ENCODE results near the gene PTRHD1. TPM values are rescaled to one million over a fixed set of nuclear protein-coding genes. Genes with fewer than 3 reads are reported as not detected.
A peak's percentile ranks its signal among the peaks of the same experiment; 100 is the strongest.

Gene PTRHD1
- total RNA-seq, 2 experiments from 2014 or later: 28.9 to 32.9 TPM

DNA sequence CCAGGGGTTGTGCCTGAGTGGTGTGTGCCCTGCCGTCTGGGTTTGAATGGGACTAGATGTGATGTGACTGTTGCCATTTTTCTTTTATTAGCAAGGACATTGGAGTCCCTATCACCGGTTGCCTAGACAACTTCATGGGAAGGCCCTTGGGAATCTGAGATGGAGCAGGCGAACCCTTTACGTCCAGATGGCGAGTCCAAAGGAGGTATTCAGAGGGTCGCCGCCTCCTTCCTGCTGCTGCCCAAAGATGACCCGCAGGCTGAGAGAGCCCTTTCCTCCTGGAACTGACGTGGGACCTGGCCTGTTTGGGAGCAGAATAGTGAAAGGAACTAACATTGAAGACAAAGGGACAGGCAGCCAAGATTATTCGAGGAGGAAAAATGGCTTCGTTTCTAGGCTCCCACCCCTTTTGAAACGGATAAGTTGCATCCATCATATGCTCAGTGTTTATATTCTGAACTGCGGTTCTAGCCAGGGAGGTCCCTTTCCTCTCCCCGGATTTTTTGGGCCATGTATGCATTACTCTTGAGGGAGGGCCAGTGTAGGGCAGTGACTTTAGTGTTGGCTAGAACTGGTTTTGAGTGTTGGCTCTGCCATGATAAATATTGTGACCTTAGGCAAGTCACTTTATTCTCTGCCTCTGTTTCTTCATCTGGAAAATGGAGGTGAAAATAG lies 707 bp upstream of the PTRHD1 start:
- POLR2A ChIA-PET: interaction anchor here (1.2 to 1.7 kb wide), 6 partner anchors 10 to 307 kb away, joined by 3 to 8 read pairs (median 4); no protein-coding TSS in a partner anchor
- Mint-ChIP-seq H3K4me3 (peak overlapping the region; percentile 97), H3K36me3 (ENCODE audit: low read depth) (peaks cover 50% of the 10 kb centered on the region)

DNA sequence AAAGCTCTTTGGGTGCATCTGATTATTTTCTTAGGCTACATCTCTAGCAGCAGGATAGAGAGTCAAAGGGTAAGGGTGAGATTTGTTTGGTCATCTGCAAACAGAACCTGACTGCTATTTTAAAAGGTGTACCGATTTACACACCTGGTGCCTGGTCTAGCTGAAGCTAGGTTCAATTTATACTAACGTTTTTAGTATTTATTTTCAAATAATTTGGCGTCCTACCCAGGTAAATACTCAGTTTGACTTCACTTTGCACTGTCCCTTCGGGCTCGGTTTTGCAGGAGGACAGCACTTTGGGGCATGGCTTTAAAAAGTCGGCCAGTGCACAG lies 683 bp downstream of the PTRHD1 start:
- Mint-ChIP-seq H3K4me3 (peak overlapping the region; percentile 97), H3K36me3 (ENCODE audit: low read depth) (peaks cover 40% of the 10 kb centered on the region), H3K27ac (peak overlapping the region; percentile 100), H3K4me1 (ENCODE audit: low read depth) (peaks cover 39% of the 10 kb centered on the region), H3K27me3 (ENCODE audit: low read depth) (no peaks in the 10 kb centered on the region), H3K9me3 (ENCODE audit: insufficient read depth) (no peaks in the 10 kb centered on the region)
- ChIA-PET CTCF (interaction anchor here (0.6 to 2.3 kb wide), 15 partner anchors 9 to 403 kb away, joined by 3 to 6 read pairs (median 4); no protein-coding TSS in a partner anchor), POLR2A (interaction anchor here (0.5 to 1.7 kb wide), 16 partner anchors 8 to 432 kb away, joined by 3 to 8 read pairs (median 4); partner anchors contain the start of gene ITSN2)
- DNase-seq: no peak
- ATAC-seq: no peak

More for the DNA sequence above, 707 bp upstream of the PTRHD1 start:
- Mint-ChIP-seq H3K27ac (peak overlapping the region; percentile 100), H3K9me3 (ENCODE audit: insufficient read depth) (no peaks in the 10 kb centered on the region), H3K4me1 (ENCODE audit: low read depth) (peaks cover 42% of the 10 kb centered on the region), H3K27me3 (ENCODE audit: low read depth) (no peaks in the 10 kb centered on the region)
- DNase-seq (peak; percentile 33), ATAC-seq (no peak)
- CTCF ChIA-PET: interaction anchor here (1.0 to 2.3 kb wide), 6 partner anchors 25 to 384 kb away, joined by 3 to 5 read pairs (median 4); no protein-coding TSS in a partner anchor

DNA sequence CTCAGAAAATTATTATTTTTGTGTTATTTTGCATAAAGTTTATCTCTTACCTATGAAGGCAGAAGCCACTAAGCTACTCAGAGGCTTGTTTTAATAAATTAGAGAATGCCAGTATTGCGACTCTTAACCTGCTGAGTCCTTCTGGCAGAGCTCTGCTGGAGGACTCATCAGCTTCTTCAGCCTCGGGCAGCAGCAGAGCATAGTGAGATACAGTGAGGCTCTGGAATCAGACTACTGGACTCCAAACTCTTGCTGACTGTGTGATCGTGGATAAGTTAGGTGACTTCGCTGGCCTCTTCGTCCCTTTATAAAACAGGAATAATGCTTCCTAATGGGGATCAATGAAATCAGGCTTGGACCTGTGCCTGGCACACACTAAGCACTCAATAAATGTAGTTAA lies 1.7 kb downstream of the PTRHD1 start:
- no peak for ATAC-seq
- Mint-ChIP-seq H3K4me1 (ENCODE audit: low read depth) (peaks cover 28% of the 10 kb centered on the region), H3K27ac (no peak overlapping the region), H3K27me3 (ENCODE audit: low read depth) (no peaks in the 10 kb centered on the region), H3K9me3 (ENCODE audit: insufficient read depth) (no peaks in the 10 kb centered on the region), H3K4me3 (no peak overlapping the region), H3K36me3 (ENCODE audit: low read depth) (peaks cover 30% of the 10 kb centered on the region)
- ChIA-PET CTCF (interaction anchor here (0.8 to 2.3 kb wide), 6 partner anchors 11 to 381 kb away, joined by 3 to 5 read pairs (median 5); no protein-coding TSS in a partner anchor), POLR2A (no interaction called here)
- DNase-seq: no peak

DNA sequence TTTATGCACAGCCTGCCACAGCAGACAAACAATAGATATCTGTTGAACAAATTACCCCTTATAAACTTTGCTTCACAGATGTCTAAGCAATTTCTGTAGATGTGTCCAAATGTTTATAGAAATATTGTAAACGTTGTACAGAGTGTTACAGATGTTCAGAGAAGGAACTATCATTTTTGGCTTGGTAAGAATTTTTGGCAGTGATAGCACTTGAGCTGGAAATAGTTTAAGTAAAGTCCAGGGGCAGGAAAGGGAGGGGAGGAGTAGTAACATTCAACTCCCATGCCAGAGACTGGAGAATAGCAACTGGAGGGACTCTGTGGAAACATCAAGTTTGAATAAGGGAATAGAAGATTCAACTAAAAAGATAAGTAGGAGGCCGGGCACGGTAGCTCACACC lies 4.4 kb downstream of the PTRHD1 start:
- Mint-ChIP-seq H3K36me3 (ENCODE audit: low read depth) (peaks cover 9% of the 10 kb centered on the region), H3K4me3 (no peak overlapping the region), H3K9me3 (ENCODE audit: insufficient read depth) (no peaks in the 10 kb centered on the region), H3K27me3 (ENCODE audit: low read depth) (no peaks in the 10 kb centered on the region), H3K4me1 (ENCODE audit: low read depth) (peaks cover 11% of the 10 kb centered on the region), H3K27ac (no peak overlapping the region)
- CTCF ChIA-PET: no interaction called here
- no peak for ATAC-seq
- DNase-seq: no peak
- POLR2A ChIA-PET: no interaction called here

GRCh38 chr2:24787532-24787931 lies 5.7 kb downstream of the PTRHD1 start:
- Mint-ChIP-seq H3K4me1 (ENCODE audit: low read depth) (peaks cover 10% of the 10 kb centered on the region), H3K27me3 (ENCODE audit: low read depth) (peaks cover 1% of the 10 kb centered on the region), H3K4me3 (no peak overlapping the region), H3K9me3 (ENCODE audit: insufficient read depth) (no peaks in the 10 kb centered on the region), H3K27ac (no peak overlapping the region), H3K36me3 (ENCODE audit: low read depth) (peaks cover 5% of the 10 kb centered on the region)
- ChIA-PET POLR2A (interaction anchor here (1.0 kb wide), 1 partner anchor 296 kb away, joined by 3 read pairs; the partner anchor contains the start of gene NCOA1), CTCF (no interaction called here)
- DNase-seq: no peak
- no peak for ATAC-seq

GRCh38 chr2:24785671-24786321 lies 7.4 kb downstream of the PTRHD1 start:
- Mint-ChIP-seq H3K36me3 (ENCODE audit: low read depth) (peaks cover 5% of the 10 kb centered on the region), H3K27me3 (ENCODE audit: low read depth) (peaks cover 1% of the 10 kb centered on the region), H3K4me1 (ENCODE audit: low read depth) (no peaks in the 10 kb centered on the region), H3K9me3 (ENCODE audit: insufficient read depth) (no peaks in the 10 kb centered on the region), H3K4me3 (no peak overlapping the region), H3K27ac (no peak overlapping the region)
- DNase-seq (no peak), ATAC-seq (no peak)
- CTCF ChIA-PET: no interaction called here
- POLR2A ChIA-PET: no interaction called here

DNA sequence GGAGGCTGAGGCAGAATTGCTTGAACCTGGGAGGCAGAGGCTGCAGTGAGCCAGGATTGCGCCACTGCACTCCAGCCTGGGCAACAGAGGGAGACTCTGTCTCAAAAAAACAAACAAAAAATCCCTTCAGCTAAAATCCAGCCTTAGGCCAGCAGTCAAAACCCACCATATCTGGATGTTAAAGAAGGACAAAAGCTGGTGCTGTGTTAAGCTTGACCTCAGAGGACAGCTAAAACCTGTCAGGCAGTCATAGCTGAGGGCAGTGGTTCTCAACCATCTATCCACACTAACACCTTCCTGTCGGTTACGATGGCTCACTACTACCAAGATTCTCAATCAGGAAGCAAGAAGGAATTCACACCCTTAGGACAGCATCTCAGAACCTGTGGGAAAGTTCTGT lies 9.6 kb downstream of the PTRHD1 start:
- DNase-seq: no peak
- Mint-ChIP-seq H3K4me1 (ENCODE audit: low read depth) (no peaks in the 10 kb centered on the region), H3K4me3 (no peak overlapping the region), H3K27ac (no peak overlapping the region), H3K27me3 (ENCODE audit: low read depth) (peaks cover 1% of the 10 kb centered on the region), H3K36me3 (ENCODE audit: low read depth) (peaks cover 2% of the 10 kb centered on the region), H3K9me3 (ENCODE audit: insufficient read depth) (no peaks in the 10 kb centered on the region)
- no peak for ATAC-seq
- CTCF ChIA-PET: interaction anchor here (1.3 kb wide), 2 partner anchors 9 to 11 kb away, joined by 3 to 5 read pairs; partner anchors contain the start of genes CENPO and PTRHD1
- POLR2A ChIA-PET: interaction anchor here (1.2 kb wide), 1 partner anchor 10 kb away, joined by 3 read pairs; the partner anchor contains the start of genes CENPO and PTRHD1

GRCh38 chr2:24779116-24779515 lies 14.1 kb downstream of the PTRHD1 start:
- POLR2A ChIA-PET: interaction anchor here (1.1 kb wide), 1 partner anchor 13 kb away, joined by 3 read pairs; no protein-coding TSS in a partner anchor

DNA sequence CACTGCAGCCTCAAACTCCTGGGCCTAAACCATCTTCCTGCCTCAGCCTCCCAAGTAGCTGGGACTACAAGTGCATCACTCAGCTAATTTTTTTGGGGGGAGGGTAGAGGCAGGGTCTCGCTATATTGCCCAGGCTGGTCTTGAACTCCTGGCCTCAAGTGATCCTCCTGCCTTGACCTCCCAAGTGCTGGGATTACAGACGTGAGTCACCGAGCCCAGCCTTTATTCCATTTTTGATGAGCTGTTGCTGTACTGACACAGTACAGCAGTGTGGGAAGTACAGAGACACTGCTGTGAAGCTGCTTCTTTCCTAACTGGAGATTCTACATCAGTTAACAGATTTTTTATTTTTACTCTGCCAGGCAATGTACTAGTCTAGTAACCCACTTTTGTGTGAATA lies 18.8 kb downstream of the PTRHD1 start:
- no peak for ATAC-seq
- Mint-ChIP-seq H3K27ac (no peak overlapping the region), H3K4me1 (ENCODE audit: low read depth) (no peaks in the 10 kb centered on the region), H3K9me3 (ENCODE audit: insufficient read depth) (no peaks in the 10 kb centered on the region), H3K36me3 (ENCODE audit: low read depth) (peaks cover 5% of the 10 kb centered on the region), H3K27me3 (ENCODE audit: low read depth) (peaks cover 5% of the 10 kb centered on the region), H3K4me3 (no peak overlapping the region)
- ChIA-PET CTCF (interaction anchor here (0.6 kb wide), 1 partner anchor 188 kb away, joined by 3 read pairs; no protein-coding TSS in a partner anchor), POLR2A (interaction anchor here (1.6 to 1.7 kb wide), 2 partner anchors 18 kb away, joined by 3 to 4 read pairs; partner anchors contain the start of genes CENPO and PTRHD1)
- DNase-seq: no peak

More at GRCh38 chr2:24779116-24779515, 14.1 kb downstream of the PTRHD1 start:
- CTCF ChIA-PET: interaction anchor here (1.5 to 2.5 kb wide), 3 partner anchors 12 to 49 kb away, joined by 5 to 6 read pairs (median 5); partner anchors contain the start of genes CENPO and PTRHD1
- H3K27ac Mint-ChIP-seq: no peak overlapping the region
- DNase-seq (no peak), ATAC-seq (no peak)
- no peaks in the 10 kb centered on the region for H3K9me3 Mint-ChIP-seq (ENCODE audit: insufficient read depth)
- no peak overlapping the region for H3K4me3 Mint-ChIP-seq
- H3K27me3 Mint-ChIP-seq (ENCODE audit: low read depth): peaks cover 6% of the 10 kb centered on the region
- H3K4me1 Mint-ChIP-seq (ENCODE audit: low read depth): no peaks in the 10 kb centered on the region
- no peaks in the 10 kb centered on the region for H3K36me3 Mint-ChIP-seq (ENCODE audit: low read depth)

DNA sequence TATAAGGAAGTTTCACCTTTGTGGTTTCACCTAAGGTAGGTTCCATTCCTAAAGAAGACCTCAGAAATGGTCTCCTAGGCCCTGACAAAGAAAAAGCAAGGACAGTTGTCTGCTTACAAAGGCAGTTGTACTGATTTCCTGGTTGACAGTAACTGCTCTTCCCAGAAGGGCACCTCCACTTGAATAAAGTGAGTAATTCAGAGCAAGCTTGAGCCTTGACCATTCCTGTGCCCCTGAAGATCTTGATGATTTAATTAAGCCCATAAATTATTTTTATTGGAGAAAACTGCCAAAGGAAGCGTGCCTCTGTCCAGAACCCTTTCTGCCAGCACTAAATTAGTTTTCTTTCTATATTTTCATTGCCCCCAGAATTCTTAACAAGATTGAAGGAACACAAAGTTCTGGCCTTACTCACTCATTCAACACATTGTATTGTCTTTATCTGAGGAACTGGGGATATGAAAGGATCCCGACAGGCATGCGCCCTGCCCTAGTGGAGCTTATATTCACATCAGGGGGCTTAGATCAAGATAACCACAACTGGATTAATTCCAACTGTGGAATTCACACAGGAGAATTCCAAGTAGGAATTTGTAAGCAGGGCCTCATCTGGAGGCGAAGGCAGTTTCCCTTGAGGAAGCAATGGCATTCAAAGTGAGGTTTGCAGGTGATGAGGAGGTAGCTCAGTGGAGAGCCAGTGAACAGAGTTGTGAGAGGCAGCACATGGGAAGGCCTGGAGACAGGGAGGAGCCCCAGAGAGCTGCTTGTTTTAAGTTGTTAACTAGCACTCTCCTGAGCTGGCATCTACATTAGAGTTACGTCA lies 21.2 kb downstream of the PTRHD1 start:
- ChIA-PET POLR2A (no interaction called here), CTCF (no interaction called here)
- DNase-seq: no peak
- no peak for ATAC-seq
- H3K4me1 Mint-ChIP-seq (ENCODE audit: low read depth): no peaks in the 10 kb centered on the region
- H3K36me3 Mint-ChIP-seq (ENCODE audit: low read depth): peaks cover 5% of the 10 kb centered on the region
- peaks cover 3% of the 10 kb centered on the region for H3K27me3 Mint-ChIP-seq (ENCODE audit: low read depth)
- no peaks in the 10 kb centered on the region for H3K9me3 Mint-ChIP-seq (ENCODE audit: insufficient read depth)
- H3K27ac Mint-ChIP-seq: no peak overlapping the region
- no peak overlapping the region for H3K4me3 Mint-ChIP-seq

DNA sequence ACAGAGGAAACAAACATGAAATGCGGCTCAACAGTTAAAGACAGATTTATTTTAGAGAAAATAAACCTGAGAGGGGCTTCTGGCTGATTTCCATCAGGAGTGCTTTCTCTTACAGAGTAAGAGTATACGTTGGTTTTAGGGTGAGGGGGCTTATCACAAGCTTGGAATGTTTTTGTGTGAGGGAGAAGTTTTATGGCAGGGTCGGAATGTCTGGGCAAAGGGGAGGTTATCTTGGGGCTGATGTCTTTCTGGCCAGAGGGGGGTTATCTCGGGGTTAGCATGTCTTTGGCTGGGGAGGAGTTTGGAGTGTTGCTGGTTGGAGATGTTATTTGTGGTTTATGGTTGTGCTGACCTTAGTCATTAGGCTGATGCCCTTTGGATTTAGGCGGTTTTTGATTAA lies 22.1 kb downstream of the PTRHD1 start:
- no peak overlapping the region for H3K27ac Mint-ChIP-seq
- POLR2A ChIA-PET: no interaction called here
- DNase-seq (no peak), ATAC-seq (no peak)
- H3K36me3 Mint-ChIP-seq (ENCODE audit: low read depth): peaks cover 5% of the 10 kb centered on the region
- H3K4me1 Mint-ChIP-seq (ENCODE audit: low read depth): peaks cover 8% of the 10 kb centered on the region
- CTCF ChIA-PET: no interaction called here
- peaks cover 3% of the 10 kb centered on the region for H3K27me3 Mint-ChIP-seq (ENCODE audit: low read depth)
- no peak overlapping the region for H3K4me3 Mint-ChIP-seq
- H3K9me3 Mint-ChIP-seq (ENCODE audit: insufficient read depth): no peaks in the 10 kb centered on the region
